Retinal pigment epithelial cell (primary cell): ENCODE data around the gene PLA2G2C.
A peak's percentile ranks its signal among the peaks of the same experiment; 100 is the strongest.
"Not testable (repeated sequence)": the region's sequence is repeated elsewhere in the genome, so short reads cannot be mapped to it uniquely, and the experiment has no call there.

Experiments
- DNase-seq: peaks from one replicate; pipeline ENCODE4 v3.0.0-alpha.2; 2010; ENCODE audit warnings: low read depth
- H3K4me3 ChIP-seq: 2 replicates; pipeline ENCODE4 v1.5.1; 2011; ENCODE audit warnings: mild to moderate bottlenecking, low read length, control low read depth, moderate library complexity
- TF ChIP-seq, protein P1 (sequence below): conservative IDR thresholded peaks from 2 replicates; pipeline ENCODE4 v1.5.1; 2011; ENCODE audit warnings: low read depth, low read length, control low read depth, inconsistent platforms

The PLA2G2C gene, protein sequence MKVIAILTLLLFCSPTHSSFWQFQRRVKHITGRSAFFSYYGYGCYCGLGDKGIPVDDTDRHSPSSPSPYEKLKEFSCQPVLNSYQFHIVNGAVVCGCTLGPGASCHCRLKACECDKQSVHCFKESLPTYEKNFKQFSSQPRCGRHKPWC

GRCh38 chr1:20185834-20186782 lies at the start of gene PLA2G2C, which contains the start of gene UBXN10:
PLA2G2C (minus strand) TSS chr1:20186518; CDS start chr1:20177363, 9,155 bp downstream.
UBXN10 (plus strand) TSS chr1:20186096; CDS start chr1:20190562, 4,466 bp downstream.
- peak within 1 kb of the TSS; percentile 52 for H3K4me3 ChIP-seq
- no peak for DNase-seq
- TF ChIP-seq, protein P1, sequence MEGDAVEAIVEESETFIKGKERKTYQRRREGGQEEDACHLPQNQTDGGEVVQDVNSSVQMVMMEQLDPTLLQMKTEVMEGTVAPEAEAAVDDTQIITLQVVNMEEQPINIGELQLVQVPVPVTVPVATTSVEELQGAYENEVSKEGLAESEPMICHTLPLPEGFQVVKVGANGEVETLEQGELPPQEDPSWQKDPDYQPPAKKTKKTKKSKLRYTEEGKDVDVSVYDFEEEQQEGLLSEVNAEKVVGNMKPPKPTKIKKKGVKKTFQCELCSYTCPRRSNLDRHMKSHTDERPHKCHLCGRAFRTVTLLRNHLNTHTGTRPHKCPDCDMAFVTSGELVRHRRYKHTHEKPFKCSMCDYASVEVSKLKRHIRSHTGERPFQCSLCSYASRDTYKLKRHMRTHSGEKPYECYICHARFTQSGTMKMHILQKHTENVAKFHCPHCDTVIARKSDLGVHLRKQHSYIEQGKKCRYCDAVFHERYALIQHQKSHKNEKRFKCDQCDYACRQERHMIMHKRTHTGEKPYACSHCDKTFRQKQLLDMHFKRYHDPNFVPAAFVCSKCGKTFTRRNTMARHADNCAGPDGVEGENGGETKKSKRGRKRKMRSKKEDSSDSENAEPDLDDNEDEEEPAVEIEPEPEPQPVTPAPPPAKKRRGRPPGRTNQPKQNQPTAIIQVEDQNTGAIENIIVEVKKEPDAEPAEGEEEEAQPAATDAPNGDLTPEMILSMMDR: no peak

- DNase-seq: no peak
- TF ChIP-seq, protein P1: no peak
- no peak overlapping the region for H3K4me3 ChIP-seq
Observed at GRCh38 chr1:20234788-20235535, 48.6 kb upstream of the PLA2G2C start.

DNA sequence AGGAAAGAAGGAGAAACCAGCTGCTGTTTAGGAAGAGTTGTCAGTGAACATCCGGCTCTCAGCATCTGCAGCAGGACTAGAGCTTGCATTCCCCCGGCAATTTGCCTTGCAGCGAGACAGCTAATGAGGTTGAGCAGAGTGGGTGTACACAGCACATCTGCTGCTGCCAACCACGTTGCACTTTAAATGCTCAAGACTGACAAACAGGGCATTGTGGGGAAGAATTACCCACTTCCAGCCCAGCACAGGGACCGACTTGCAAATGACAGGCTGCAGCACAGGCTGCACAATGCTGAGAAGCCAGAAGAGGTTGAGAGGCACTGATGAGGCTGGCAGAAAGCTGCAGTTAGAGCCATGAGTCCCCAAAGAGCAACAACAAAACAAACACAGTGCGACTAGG lies 47.5 kb upstream of the PLA2G2C start:
- no peak for DNase-seq
- H3K4me3 ChIP-seq: no peak overlapping the region
- TF ChIP-seq, protein P1: no peak

DNA sequence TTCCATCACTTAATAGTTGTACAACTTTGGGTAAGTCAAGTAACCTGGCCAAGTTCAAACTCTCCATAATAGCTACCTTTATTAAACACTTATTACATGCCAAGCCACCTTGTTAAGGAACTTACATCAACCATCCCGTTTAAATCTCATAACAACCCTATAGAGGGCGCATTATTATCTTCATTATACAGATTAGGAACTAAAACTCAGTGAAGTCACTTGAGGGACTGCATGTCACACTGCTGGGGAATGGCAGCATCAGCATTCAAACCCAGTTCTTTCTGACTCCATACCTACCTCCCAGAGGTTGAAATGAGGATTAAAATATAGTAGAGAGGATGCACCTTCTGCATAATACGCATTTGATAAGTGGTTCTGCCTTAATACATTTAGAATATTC lies 47.1 kb upstream of the PLA2G2C start:
- TF ChIP-seq, protein P1: peak; percentile 55
- no peak overlapping the region for H3K4me3 ChIP-seq
- no peak for DNase-seq

- H3K4me3 ChIP-seq, DNase-seq: not testable (repeated sequence)
Observed at GRCh38 chr1:20232564-20232963, 46.2 kb upstream of the PLA2G2C start.

GRCh38 chr1:20229171-20229570 lies 42.9 kb upstream of the PLA2G2C start:
- DNase-seq: no peak
- TF ChIP-seq, protein P1: no peak
- no peak overlapping the region for H3K4me3 ChIP-seq

GRCh38 chr1:20228314-20228825 lies 42.1 kb upstream of the PLA2G2C start:
- TF ChIP-seq, protein P1: no peak
- no peak for DNase-seq
- no peak overlapping the region for H3K4me3 ChIP-seq
